Measurements from ENCODE around the gene ATXN3.
"Not testable (repeated sequence)": the region's sequence is repeated elsewhere in the genome, so short reads cannot be mapped to it uniquely, and the experiment has no call there.

Gene ATXN3

DNA sequence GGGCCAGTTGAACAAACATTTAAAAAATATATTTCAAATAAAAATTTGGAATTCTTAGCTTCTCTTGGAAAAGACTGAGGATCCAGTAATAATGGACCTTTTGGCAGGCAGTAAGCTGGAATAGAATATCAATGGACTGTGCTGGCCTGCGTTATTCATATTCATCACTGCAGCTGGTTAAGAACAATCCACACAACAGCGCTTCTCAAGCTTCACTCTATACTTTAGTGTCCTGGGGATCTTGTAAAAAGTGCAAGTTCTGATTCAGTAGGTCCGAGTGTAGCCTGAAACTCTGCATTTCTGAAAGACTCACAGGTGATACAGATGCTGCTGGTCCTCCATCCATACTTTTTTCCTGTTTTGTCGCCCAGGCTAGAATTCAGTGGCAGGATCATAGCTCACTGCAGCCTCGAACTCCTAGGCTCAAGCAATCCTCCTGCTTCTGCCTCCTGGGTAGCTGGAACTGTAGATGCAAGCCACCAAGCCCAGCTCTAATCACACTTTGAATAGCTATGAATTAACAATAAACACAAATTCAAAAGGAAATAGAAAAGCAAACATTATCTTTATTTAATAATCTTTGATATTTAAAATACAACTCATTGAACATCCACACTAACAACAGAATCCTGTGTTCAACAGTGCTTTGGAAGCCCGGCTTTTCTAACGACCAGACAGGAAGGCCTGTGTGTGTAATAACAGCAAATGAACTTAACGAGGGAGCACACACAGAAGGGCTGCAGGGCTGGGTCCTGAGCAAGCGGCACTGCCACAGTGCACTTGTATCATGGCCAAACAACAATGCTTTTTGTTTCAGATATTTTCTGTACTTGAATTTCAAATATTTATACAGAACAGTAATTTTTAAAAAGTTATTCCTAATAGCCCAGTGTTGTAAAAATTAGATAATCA is 48.1 kb downstream of the ATXN3 start:
- no peak for DNase-seq

DNA sequence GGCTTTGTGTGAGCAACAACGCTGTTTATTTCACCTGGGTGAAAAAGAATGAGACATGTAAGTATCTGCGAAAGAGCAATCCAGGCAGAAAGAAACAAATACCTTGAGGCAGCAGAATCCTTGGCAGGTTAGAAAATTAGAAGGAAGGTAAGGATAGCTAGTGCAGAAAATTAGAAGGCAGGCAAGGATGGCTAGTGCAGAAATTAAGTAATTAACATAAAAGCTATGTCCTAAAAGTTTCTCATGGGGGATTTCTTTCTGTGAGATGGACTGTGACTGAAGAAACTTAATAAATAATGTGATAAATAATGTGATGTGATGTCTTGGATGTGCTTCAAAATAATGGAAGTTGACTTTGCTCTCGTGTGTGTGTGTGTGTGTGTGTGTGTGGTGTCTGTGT is 56.6 kb downstream of the ATXN3 start:
- no peak for DNase-seq

DNA sequence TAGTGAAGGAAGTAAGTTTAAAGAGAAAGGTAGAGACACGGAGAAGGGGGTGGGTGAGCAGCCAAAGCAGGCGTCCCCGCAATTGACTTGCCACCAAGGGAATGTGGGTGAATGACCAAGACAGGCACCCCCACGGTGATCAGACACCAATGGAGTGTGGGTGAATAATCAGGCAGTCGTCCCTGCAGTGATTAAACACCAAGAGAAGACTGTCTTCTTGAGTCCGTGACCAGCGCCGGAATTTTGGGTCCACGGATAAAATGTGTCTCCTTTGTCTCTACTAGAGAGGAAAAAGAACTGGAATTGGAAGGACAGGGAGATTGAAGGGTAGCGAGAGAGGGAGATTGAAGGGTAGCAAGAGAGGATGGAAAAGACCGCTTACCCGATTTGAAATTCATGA is 57.2 kb downstream of the ATXN3 start:
- DNase-seq, result not testable (repeated sequence)

DNA sequence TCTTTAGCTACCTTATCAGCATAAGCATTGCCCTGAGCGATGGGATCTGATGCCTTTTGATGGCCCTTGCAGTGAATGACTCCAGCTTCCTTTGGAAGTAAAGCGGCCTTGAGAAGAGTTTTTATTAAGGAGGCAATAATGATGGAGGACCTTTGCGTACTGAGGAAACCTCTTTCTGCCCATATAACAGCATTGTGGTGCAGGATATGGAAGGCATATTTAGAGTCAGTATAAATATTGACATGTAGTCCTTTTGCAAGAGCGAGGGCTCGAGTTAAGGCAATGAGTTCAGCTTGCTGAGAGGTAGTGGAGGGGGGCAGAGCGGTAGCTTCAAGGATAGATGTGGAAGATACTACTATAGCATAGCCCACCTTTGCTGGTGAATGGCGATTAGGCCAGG is 60.5 kb downstream of the ATXN3 start:
- not testable (repeated sequence) for DNase-seq

DNA sequence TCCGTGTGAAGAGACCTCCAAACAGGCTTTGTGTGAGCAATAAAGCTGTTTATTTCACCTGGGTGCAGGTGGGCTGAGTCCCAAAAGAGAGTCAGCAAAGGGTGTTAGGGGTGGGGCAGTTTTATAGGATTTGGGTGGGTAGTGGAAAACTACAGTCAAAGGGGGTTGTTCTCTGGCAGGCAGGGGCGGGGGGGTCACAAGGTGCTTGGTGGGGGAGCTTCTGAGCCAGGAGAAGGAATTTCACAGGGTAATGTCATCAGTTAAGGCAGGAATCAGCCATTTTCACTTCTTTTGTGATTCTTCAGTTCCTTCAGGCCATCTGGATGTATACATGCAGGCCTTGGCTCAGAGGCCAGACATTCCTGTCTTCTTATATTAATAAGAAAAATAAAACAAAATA is 64.6 kb downstream of the ATXN3 start:
- DNase-seq, result not testable (repeated sequence)

DNA sequence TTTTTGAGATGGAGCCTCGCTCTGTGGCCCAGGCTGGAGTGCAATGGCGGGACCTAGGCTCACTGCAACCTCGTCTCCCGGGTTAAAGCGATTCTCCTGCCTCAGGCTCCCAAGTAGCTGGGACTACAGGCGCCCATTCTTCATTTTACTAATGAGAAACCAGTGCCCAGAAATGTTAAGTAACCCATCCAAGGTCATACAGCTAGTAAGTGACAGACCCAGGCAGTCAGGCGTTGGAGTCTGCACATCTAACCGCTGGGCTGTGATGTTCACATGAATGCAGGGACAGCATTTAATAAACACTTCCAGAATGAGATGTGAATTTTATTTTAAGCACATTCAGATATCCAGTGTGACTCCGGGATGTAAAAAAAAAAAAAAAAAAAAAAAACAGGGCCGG is 65.2 kb downstream of the ATXN3 start:
- no peak for DNase-seq

DNA sequence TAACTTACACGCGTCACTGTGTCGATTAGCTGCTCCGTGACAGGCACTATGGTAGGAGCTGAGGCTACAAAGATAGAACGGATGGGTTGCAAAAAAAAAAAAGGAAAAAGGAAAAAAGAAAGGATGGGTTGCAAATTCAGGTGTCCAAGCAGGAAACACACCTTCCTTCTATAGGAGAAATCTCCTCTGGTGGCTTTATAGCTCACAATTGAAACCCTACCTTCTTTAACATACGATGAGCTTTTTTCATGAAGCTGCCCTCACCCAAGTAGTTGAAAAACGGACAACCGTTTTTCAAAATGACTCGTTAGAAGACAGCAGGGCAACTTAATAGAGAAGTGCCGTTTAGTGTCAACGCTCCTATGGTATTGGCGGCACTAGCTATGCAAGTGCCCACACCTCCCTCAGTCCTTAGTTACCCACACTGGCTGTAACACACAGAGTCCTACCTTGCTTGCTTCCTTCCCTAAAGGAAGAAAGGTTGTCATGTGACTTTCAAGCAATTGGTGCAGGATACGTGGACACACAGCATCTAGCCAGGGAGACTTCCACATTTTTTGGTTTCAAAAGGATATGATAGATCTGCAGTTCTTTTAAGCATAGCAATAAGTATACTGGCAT is 65.8 kb downstream of the ATXN3 start:
- DNase-seq, result no peak

DNA sequence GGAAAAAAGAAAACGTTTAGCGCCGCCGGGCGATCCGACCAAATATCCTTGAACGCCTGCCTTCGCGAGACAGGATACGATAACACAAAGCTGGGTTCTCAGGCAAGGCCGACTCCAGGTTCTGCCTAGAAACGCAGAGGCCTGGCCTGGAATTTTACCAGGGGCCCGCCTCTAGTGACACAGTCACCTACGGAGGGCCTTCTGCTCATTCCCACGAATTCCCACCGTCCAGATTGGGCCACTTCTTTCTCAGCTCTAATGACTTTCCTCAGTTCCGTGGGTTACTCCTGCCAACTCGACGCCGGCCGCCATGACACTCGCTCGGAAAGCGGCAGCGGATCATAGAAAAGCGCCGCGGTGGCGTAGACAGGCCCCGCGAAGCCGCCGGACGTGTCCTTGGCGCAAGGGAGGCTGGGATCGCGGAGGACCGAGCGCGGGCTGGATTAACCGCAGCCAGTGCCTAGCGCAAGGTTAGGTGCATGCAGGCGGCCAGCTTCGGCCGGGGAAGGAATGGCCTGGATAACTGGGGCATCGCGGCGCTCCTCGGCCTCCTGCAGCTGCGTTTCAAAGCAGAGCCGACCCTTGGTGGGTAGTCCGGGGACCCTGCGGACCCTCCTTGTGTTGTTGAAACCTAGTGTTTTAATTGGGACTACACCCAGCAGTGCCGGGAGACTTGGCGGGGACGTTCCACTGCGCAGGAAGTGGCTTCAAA is 66.5 kb downstream of the ATXN3 start, which contains the start of gene TRIP11:
Gene TRIP11, minus strand, starts transcription at position 341 of the 712 bp plus-strand sequence. CDS start 374 bp downstream, outside the sequence.
- DNase-seq, result peak; percentile 95

DNA sequence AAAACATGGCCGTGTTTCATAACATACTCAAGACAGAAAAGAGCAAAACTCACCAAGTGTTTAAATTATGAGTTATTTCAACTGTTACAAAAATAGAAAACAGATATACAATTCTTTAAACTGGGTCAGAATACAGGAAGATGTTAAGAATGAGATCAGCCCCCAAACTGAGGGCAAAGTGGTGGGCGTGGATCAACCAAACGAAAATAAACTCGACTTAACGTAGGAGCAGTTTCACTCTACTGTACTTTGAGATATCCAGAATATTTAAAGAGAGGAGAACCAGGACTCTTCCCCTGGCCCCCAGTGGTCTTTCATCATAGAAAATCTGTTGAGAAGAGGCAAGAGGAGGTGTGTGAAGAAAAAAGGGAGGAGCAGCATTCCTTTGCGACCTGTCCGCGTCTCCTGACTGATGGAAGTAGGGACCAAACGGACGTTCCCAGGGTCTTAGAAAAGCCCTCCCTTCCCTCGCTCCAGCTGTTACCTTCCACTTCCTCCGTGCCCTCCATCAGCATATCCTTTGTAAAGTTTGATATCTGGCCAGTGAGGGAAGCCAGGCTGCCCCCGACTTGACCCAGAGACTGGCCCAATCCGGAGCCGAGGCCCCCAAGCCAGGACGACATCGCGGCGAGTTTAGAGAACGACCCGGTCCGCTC is 67.2 kb downstream of the ATXN3 start:
- DNase-seq, result peak; percentile 26

DNA sequence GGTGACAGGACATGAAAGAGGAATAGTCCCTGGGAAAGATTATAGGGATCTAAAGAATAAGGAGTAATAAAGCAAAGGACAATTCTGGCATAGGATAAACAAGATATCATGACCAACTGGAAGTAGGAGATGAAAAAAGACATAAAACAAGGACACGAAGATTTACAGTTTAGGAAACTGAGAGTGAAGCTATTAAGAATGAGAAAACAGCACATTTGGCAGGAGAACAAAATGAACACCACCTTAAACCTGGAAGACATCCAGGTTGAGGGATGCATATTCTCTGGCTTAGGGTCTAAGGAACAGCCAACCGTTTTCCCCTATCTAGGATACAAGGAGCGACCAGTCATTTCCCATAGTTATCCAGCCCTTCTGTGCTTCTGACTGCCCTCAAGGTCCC is 68.4 kb downstream of the ATXN3 start:
- no peak for DNase-seq

DNA sequence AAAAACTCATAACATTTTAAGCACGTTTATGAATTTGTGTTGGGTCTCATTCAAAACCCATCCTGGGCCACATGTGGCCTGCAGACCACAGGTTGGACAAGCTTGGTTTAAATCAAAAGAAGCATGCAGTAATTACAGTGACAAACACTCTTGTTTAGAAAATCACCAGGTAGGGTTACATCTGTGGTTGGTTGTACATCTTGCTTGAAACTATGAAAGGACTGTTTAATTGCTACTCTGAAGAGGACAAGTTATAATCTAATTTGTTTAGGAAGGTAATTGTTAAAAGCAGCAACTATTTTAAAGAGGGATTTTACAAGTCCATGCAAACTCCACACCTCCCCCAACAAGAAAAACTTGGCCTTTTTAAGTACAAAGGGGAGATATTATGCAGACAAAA is 70.5 kb downstream of the ATXN3 start:
- no peak for DNase-seq

DNA sequence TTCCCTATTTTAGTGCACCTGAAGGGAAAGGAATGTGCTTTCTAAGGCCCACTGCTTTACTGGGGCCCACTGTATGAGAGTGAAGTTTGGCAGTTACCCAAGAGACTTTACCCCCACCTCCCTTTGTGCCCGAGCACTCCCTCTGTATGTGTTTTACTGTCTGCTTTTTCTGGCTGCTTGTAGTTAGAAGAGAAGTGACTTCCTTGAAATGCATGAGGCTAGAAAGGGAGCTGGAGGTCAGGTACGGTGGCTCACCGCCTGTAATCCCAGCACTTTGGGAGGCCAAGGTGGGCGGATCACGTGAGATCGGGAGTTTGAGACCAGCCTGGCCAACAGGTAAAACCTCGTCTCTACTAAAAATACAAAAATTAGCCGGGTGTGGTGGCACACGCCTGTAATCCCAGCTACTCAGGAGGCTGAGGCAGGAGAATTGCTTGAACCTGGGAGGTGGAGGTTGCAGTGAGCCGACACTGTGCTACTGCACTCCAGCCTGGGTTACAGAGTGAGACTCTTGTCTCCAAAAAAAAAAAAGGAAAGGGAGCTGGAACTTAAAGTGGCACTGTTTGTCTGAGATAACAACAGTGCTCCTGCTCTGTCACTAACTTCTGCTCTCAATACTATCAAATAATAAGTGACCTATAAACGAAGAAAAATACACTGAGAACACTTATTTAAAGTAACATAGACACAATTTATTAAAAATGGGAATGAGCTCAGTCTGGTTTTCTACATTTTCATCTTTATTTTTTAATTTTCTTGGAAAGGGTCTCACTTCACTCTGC is 72.3 kb downstream of the ATXN3 start:
- no peak for DNase-seq

DNA sequence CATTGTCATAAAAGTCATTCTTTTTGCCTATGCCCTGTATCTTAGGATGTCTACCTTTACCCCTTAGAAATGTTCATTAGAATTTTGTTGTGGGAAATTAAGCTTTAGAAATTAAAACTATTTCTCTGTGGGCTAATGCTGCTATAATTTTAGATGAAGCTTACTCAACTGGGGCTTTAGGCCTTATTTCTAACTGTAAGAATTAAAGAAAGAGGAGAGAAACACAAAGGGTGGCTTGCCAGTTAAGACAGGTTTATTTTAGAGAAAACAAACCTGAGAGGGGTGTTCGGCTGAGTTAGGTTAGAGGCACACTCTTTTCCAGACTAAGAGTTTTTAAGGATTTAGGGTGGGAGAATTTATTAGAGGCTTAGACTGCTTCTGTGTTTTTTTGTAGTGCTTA is 72.9 kb downstream of the ATXN3 start:
- no peak for DNase-seq

DNA sequence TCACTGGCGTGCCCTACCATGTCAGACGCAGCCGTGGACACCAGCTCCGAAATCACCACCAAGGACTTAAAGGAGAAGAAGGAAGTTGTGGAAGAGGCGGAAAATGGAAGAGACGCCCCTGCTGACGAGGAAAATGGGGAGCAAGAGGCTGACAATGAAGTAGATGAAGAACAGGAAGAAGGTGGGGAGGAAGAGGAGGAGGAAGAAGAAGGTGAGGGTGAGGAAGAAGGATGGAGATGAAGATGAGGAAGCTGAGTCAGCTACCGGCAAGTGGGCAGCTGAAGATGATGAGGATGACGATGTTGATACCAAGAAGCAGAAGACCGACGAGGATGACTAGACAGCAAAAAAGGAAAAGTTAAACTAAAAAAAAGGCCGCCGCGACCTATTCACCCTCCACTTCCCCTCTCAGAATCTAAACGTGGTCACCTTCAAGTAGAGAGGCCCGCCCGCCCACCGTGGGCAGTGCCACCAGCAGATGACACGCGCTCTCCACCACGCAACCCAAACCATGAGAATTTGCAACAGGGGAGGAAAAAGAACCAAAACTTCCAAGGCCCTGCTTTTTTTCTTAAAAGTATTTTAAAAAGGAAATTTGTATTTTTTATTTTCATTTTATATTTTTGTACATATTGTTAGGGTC is 79.7 kb downstream of the ATXN3 start:
- no peak for DNase-seq

DNA sequence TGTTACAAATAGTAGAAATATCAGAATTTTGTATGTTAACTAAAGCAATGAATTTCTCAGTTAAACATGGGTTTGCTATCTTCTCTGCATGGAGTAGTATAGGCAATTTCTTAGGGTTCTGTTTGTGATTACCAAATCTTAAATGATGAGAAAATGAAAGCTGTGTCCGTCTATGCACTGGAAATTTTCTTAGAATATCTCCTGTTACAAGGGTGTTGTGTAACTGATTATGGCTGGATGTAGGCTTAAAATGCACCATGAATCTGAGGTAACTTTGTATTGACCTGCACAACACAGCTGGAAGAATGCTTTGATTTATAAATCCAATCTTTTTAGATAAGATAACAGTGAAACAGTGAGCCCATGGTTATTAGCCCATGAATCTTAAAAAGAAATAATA is 84.3 kb downstream of the ATXN3 start:
- no peak for DNase-seq

DNA sequence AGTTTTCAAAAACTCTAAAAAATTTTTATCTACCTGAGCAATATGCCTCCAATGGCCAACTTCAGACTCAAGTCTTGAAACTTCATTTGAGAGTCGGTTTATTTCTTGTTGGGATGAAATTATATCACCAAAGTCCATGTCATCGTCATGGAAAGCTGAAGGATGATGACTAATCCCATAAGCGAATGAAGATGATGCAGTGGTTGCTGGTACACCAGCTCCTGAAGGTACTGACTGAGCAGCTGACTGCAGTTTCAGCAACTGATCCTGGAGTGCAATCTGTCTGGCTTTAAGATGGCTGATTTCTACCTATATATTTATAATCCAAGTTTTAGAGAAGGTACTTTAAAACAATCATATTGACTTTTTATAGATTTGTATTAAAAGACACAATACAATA is 84.9 kb downstream of the ATXN3 start:
- DNase-seq, result no peak

DNA sequence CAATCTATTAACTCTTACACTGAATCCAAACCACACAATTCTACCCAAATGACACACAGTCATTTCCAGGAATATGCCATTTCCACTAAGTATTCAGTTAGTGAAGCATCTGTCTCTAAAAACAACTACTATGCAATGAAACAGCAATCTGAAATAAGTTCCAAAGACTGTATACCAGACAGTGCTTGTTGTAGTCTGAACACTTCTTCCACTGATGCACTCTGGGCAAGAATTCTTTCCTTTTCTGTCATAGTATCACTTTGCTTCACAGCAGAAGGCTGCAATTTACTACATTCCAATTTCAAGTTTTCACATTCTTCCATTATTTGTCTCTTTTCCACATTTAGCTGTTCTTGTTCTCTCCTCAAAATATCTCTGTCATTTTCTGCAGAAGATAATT is 92.3 kb downstream of the ATXN3 start:
- no peak for DNase-seq

DNA sequence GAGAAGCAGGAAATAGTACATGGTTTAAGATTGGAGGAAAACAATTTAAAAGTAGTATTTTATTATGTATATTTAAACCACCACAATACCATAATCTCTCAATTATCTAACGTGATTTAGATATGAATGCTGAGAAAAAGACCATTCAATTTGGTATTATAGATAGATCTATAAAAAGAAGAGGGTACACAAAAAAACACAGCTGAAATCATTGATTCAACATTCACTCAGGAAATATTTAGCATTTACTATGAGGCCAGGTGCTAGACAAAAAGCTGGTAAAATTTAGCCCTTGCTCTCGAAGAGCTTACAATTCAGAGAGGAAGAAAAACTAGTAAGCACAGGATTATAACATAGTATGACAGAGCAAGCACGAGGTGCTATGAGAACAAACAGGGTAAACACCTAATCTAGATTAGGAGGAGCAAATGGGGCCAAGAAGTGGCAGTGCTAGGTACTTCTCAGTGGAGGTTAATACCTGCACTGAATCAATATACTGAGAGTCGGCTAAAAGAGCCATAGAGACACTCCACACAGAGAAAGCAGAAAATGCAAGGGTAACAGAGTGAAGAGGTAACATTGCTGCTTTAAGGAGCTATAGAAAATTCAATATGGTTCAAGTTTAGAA is 94.1 kb downstream of the ATXN3 start:
- DNase-seq, result no peak

DNA sequence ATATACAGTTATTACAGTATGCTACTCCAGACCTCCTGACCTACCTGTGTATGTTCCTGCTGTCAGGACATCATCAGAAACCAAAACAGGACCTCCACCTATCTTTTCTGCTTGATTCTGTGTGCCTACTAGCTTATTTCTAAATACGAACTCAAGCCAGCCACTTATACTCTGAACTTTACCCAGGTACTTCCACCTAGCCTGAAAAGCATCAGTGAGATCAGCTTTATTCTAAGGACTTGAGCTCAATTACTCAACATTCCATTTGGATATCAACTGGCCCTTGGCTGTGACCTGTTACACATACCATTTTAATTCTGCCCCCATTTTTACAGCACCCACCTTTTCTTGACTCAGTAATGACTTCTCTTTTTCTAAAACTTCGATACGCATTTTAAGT is 95.7 kb downstream of the ATXN3 start:
- no peak for DNase-seq

DNA sequence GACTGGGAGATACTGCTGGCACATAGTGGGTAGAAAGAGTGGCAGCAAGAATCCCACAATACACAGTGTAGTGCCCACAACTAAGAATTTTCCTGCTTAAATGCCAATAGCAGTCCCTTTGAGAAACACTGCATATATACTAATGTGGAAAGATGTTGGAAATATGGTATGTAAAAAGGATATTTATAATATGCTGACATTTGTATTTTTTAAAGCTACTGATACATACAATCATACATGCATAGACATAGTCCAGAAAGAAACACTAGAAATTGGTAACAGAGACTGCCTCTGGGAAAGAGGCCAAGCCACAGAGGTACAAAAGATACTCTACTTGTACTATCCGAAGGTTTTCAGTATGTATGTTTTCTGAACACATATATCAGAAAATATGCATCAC is 96.8 kb downstream of the ATXN3 start:
- no peak for DNase-seq

All from activated naive CD4-positive, alpha-beta T cell treated with anti-CD3 and anti-CD28 coated beads, Interleukin-2, amount 50 U/mL, for 16 hours (primary cell).